Trophoblast cell (in vitro differentiated cells and primary cell): ENCODE results near the gene SRP9.

ENCODE experiments used
- DNase-seq, 2 donors: peaks; one replicate each; pipeline ENCODE4 v3.0.0-alpha.2; 2016
- H2AFZ ChIP-seq: 2 replicates; pipeline ENCODE4 v1.6.1; 2013; ENCODE audit warnings: low read length, moderate library complexity, mild to moderate bottlenecking; ENCODE audit not compliant: insufficient read depth, poor library complexity
- H2AK5ac ChIP-seq: 2 replicates; pipeline ENCODE4 v1.6.1; 2013; ENCODE audit warnings: mild to moderate bottlenecking, low read length
- H2BK120ac ChIP-seq: 2 replicates; pipeline ENCODE4 v1.6.1; 2013; ENCODE audit warnings: low read length, mild to moderate bottlenecking, moderate library complexity; ENCODE audit not compliant: insufficient read depth, poor library complexity
- H2BK12ac ChIP-seq: 2 replicates; pipeline ENCODE4 v1.6.1; 2013; ENCODE audit warnings: mild to moderate bottlenecking, low read length, moderate library complexity
- H2BK5ac ChIP-seq: 2 replicates; pipeline ENCODE4 v1.6.1; 2013; ENCODE audit warnings: low read length, low read depth, moderate library complexity, mild to moderate bottlenecking; ENCODE audit not compliant: poor library complexity
- H3K14ac ChIP-seq: 2 replicates; pipeline ENCODE4 v1.6.1; 2013; ENCODE audit warnings: mild to moderate bottlenecking, low read length
- H3K18ac ChIP-seq: 2 replicates; pipeline ENCODE4 v1.6.1; 2013; ENCODE audit warnings: mild to moderate bottlenecking, low read length
- H3K23ac ChIP-seq: 2 replicates; pipeline ENCODE4 v1.6.1; 2013; ENCODE audit warnings: low read length
- H3K27ac ChIP-seq: 2 replicates; pipeline ENCODE4 v1.5.1; 2013; ENCODE audit warnings: low read depth, mild to moderate bottlenecking, inconsistent platforms, low read length, moderate library complexity
- H3K27me3 ChIP-seq: 2 replicates; pipeline ENCODE4 v1.6.1; 2013; ENCODE audit warnings: inconsistent platforms, mild to moderate bottlenecking, low read length, moderate library complexity; ENCODE audit not compliant: insufficient read depth
- H3K36me3 ChIP-seq, 2 experiments: 1 replicate in 1 of 2; 2 replicates in 1 of 2; pipeline ENCODE4 v1.6.1; 2013; ENCODE audit warnings: low read length in 2 of 2, mild to moderate bottlenecking in 2 of 2, moderate library complexity in 1 of 2; ENCODE audit not compliant: insufficient read depth in 2 of 2, control insufficient read depth in 1 of 2
- H3K4ac ChIP-seq: 2 replicates; pipeline ENCODE4 v1.6.1; 2013; ENCODE audit warnings: low read depth, mild to moderate bottlenecking, low read length, moderate library complexity
- H3K4me1 ChIP-seq, 2 experiments: 1 replicate in 1 of 2; 2 replicates in 1 of 2; pipeline ENCODE4 v1.6.1; 2013; ENCODE audit warnings: low read length in 2 of 2, mild to moderate bottlenecking in 2 of 2, moderate library complexity in 1 of 2; ENCODE audit not compliant: insufficient read depth in 2 of 2, control insufficient read depth in 1 of 2
- H3K4me2 ChIP-seq: 2 replicates; pipeline ENCODE4 v1.6.1; 2013; ENCODE audit warnings: inconsistent platforms, mild to moderate bottlenecking, low read length, moderate library complexity
- H3K4me3 ChIP-seq: 2 replicates; pipeline ENCODE4 v1.5.1; 2013; ENCODE audit warnings: mild to moderate bottlenecking, low read depth, low read length, inconsistent platforms
- H3K79me1 ChIP-seq: one replicate; pipeline ENCODE4 v1.6.1; 2013; ENCODE audit warnings: low read length
- H3K79me2 ChIP-seq: 2 replicates; pipeline ENCODE4 v1.6.1; 2013; ENCODE audit warnings: low read length, mild to moderate bottlenecking; ENCODE audit not compliant: control insufficient read depth, insufficient read depth, poor library complexity
- H3K9ac ChIP-seq: 2 replicates; pipeline ENCODE4 v1.6.1; 2013; ENCODE audit warnings: mild to moderate bottlenecking, low read length
- H3K9me3 ChIP-seq: 2 replicates; pipeline ENCODE4 v1.6.1; 2013; ENCODE audit warnings: low read depth, mild to moderate bottlenecking, control low read depth, inconsistent platforms, low read length; ENCODE audit not compliant: insufficient read depth
- H4K12ac ChIP-seq: 2 replicates; pipeline ENCODE4 v1.6.1; 2013; ENCODE audit warnings: low read depth, mild to moderate bottlenecking, low read length, moderate library complexity
- H4K8ac ChIP-seq: 2 replicates; pipeline ENCODE4 v1.6.1; 2013; ENCODE audit warnings: low read depth, mild to moderate bottlenecking, low read length, moderate library complexity
- H4K91ac ChIP-seq: one replicate; pipeline ENCODE4 v1.6.1; 2013; ENCODE audit warnings: low read depth, mild to moderate bottlenecking, low read length, moderate library complexity
- WGBS: extraction: QIAGEN DNeasy Blood & Tissue Kit; methylation state at CpG from one replicate; pipeline ENCODE4 v1.1.7; 2013; ENCODE audit warnings: missing lambda C conversion rate; ENCODE audit not compliant: insufficient read length, insufficient coverage; ENCODE audit errors: extremely low coverage; 5-methylcytosine and 5-hydroxymethylcytosine counted together

SRP9 gene

GRCh38 chr1:225823811-225824261, 46.2 kb downstream of the SRP9 start:
- H3K4me1 ChIP-seq: peaks cover 0 to 2% of the 10 kb centered on the region in 2 experiments
- H4K8ac ChIP-seq: no peak overlapping the region
- no peak overlapping the region for H2AFZ ChIP-seq
- H2BK120ac ChIP-seq: no peak overlapping the region
- no peak overlapping the region for H2BK5ac ChIP-seq
- peaks cover 0 to 3% of the 10 kb centered on the region in 2 experiments for H3K36me3 ChIP-seq
- H2AK5ac ChIP-seq: no peak overlapping the region
- no peak overlapping the region for H4K91ac ChIP-seq
- no peak overlapping the region for H3K27ac ChIP-seq
- no peak overlapping the region for H3K23ac ChIP-seq
- no peaks in the 10 kb centered on the region for H3K27me3 ChIP-seq
- no peaks in the 10 kb centered on the region for H3K79me1 ChIP-seq
- no peak overlapping the region for H3K4me3 ChIP-seq
- no peak overlapping the region for H3K18ac ChIP-seq
- H2BK12ac ChIP-seq: no peak overlapping the region
- H3K79me2 ChIP-seq: no peaks in the 10 kb centered on the region
- WGBS: no CpG with 5 or more reads among the region's 12 CpGs
- peaks cover 1% of the 10 kb centered on the region for H3K9me3 ChIP-seq
- H3K14ac ChIP-seq: no peak overlapping the region
- no peak overlapping the region for H3K4me2 ChIP-seq
- H4K12ac ChIP-seq: no peak overlapping the region
- no peak overlapping the region for H3K9ac ChIP-seq
- no peak for DNase-seq
- no peak overlapping the region for H3K4ac ChIP-seq

- no peak overlapping the region for H3K4me2 ChIP-seq
- H3K18ac ChIP-seq: no peak overlapping the region
- no peak overlapping the region for H3K9ac ChIP-seq
- H3K4ac ChIP-seq: no peak overlapping the region
- H3K27me3 ChIP-seq: no peaks in the 10 kb centered on the region
- H3K23ac ChIP-seq: no peak overlapping the region
- no peaks in the 10 kb centered on the region for H3K79me1 ChIP-seq
- no peak overlapping the region for H2BK5ac ChIP-seq
- H3K9me3 ChIP-seq: peaks cover 1% of the 10 kb centered on the region
- no peak overlapping the region for H3K27ac ChIP-seq
- H3K4me1 ChIP-seq: peaks cover 0 to 2% of the 10 kb centered on the region in 2 experiments
- no CpG with 5 or more reads among the region's 12 CpGs for WGBS
- H3K79me2 ChIP-seq: no peaks in the 10 kb centered on the region
- no peak overlapping the region for H4K91ac ChIP-seq
- H2AK5ac ChIP-seq: no peak overlapping the region
- H4K8ac ChIP-seq: no peak overlapping the region
- no peak overlapping the region for H3K4me3 ChIP-seq
- H3K36me3 ChIP-seq: peaks cover 0 to 6% of the 10 kb centered on the region in 2 experiments
- no peak overlapping the region for H2BK12ac ChIP-seq
- no peak overlapping the region for H2BK120ac ChIP-seq
- H4K12ac ChIP-seq: no peak overlapping the region
- DNase-seq: no peak
- no peak overlapping the region for H3K14ac ChIP-seq
- no peak overlapping the region for H2AFZ ChIP-seq
Measured at GRCh38 chr1:225824533-225824941, 46.9 kb downstream of the SRP9 start.

- Histone ChIP-seq H3K4ac (no peak overlapping the region), H3K14ac (no peak overlapping the region), H2AFZ (no peak overlapping the region), H4K8ac (no peak overlapping the region), H2AK5ac (no peak overlapping the region), H3K9ac (no peak overlapping the region), H3K4me2 (no peak overlapping the region), H2BK120ac (no peak overlapping the region), H3K79me1 (no peaks in the 10 kb centered on the region), H2BK12ac (no peak overlapping the region), H3K18ac (no peak overlapping the region), H3K9me3 (peaks cover 1% of the 10 kb centered on the region), H2BK5ac (no peak overlapping the region), H3K4me1 (peaks cover 0 to 2% of the 10 kb centered on the region in 2 experiments), H3K79me2 (no peaks in the 10 kb centered on the region), H3K23ac (no peak overlapping the region), H3K27ac (no peak overlapping the region), H3K4me3 (no peak overlapping the region), H3K36me3 (peaks cover 0 to 6% of the 10 kb centered on the region in 2 experiments), H3K27me3 (no peaks in the 10 kb centered on the region), H4K91ac (no peak overlapping the region), H4K12ac (no peak overlapping the region)
- no peak for DNase-seq
- no CpG with 5 or more reads among the region's 6 CpGs for WGBS
Measured at GRCh38 chr1:225825078-225825477, 47.5 kb downstream of the SRP9 start.

- Histone ChIP-seq H3K4ac (no peak overlapping the region), H2AFZ (no peak overlapping the region), H2BK120ac (no peak overlapping the region), H3K4me3 (no peak overlapping the region), H3K4me2 (no peak overlapping the region), H2AK5ac (no peak overlapping the region), H3K23ac (no peak overlapping the region), H3K79me2 (no peaks in the 10 kb centered on the region), H4K91ac (no peak overlapping the region), H3K9ac (no peak overlapping the region), H3K9me3 (peaks cover 1% of the 10 kb centered on the region), H2BK12ac (no peak overlapping the region), H3K4me1 (peaks cover 0 to 2% of the 10 kb centered on the region in 2 experiments), H2BK5ac (no peak overlapping the region), H3K27ac (no peak overlapping the region), H3K27me3 (no peaks in the 10 kb centered on the region), H3K14ac (no peak overlapping the region), H4K12ac (no peak overlapping the region), H3K36me3 (peaks cover 0 to 6% of the 10 kb centered on the region in 2 experiments), H4K8ac (no peak overlapping the region), H3K79me1 (no peaks in the 10 kb centered on the region), H3K18ac (no peak overlapping the region)
- WGBS: no CpG with 5 or more reads among the region's 7 CpGs
- no peak for DNase-seq
Measured at GRCh38 chr1:225825607-225826007, 48.0 kb downstream of the SRP9 start.
